HG03439 (cell line): ENCODE measurements around the gene VARS1.
A peak's percentile ranks its signal among the peaks of the same experiment; 100 is the strongest.
"Not testable (repeated sequence)": the region's sequence is repeated elsewhere in the genome, so short reads cannot be mapped to it uniquely, and the experiment has no call there.

ENCODE experiments used
- ATAC-seq: cut with Tn5 transposase; IDR thresholded peaks from one replicate; pipeline ENCODE4 v1.9.1; 2021; ENCODE audit warnings: mild to moderate bottlenecking, moderate library complexity; ENCODE audit not compliant: unreplicated experiment

Gene VARS1

DNA sequence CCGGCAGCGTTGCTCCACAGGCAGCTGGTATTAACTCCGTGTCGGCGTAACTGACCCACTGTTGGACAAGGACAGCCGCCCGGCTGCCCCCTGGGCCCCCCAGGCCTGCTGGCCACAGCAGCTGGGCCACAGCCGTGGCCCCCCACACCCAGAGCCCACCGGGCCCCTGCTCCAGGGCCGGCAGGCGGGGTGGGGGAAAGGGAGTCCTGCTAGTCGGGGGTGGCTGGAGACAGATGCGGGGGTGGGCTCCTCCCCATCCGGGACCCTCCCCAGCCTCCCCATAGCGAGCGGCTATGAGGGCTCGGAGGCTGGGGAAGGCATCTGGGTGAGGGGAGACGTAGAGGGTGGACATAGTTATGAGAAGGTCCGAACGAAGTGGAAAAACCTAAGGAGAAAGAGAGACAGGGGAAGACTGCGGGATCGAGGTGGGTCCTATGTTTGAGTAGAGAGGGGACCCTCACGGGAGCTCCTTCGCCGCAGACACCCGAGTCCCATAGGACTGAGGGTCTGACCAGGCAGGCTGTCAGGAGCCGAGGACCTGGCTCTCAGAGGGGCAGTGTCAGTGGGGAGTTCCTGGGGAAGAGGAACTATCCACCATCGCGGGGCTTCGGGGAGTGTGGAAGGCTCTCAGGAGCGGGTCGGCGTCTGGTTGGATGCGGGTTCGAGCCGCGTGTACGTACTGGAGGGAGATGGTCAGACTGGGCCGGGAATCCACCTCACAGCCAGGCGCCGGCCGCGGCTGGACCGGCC lies 511 bp downstream of the VARS1 start:
- ATAC-seq, result peak; percentile 8

GRCh38 chr6:31794294-31794865 lies 1.2 kb downstream of the VARS1 start:
- ATAC-seq, result no peak

- ATAC-seq, result not testable (repeated sequence)
Measured at GRCh38 chr6:31793927-31794245, 1.7 kb downstream of the VARS1 start.

DNA sequence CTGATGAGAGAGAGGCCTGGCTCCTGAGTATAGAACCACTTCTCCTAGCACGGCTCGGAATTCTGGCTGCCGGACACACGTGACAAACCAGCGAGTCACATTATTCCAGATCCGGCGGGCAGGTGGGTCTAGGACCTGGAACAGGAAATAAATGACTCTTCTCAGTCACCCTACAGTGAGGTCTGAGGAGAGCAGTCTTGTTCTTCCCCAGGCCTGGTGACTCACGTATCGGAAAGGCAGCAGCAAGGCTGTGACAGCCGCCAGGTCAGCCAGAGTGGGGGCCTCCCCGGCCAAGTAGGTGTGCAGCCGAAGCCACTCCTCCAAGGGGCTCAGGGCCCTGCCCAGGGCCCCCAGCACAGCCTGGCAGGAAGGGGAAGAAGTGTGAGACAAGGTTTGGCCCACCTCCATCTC lies 2.8 kb downstream of the VARS1 start:
- no peak for ATAC-seq

DNA sequence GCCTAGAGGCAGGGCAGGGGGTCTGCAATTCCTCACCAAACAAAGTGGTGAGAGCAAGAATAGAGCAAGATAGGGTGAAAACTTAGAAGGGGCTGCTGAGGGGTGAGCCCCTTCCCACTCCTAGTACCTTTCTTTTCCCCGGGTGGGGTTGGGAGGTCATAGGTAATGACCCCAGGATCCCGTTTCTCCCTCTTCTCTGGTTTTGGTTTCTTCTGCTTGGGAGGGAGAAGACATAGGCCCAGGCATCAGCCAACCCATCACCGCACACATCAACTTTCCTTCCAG lies 3.5 kb downstream of the VARS1 start:
- ATAC-seq, result no peak

DNA sequence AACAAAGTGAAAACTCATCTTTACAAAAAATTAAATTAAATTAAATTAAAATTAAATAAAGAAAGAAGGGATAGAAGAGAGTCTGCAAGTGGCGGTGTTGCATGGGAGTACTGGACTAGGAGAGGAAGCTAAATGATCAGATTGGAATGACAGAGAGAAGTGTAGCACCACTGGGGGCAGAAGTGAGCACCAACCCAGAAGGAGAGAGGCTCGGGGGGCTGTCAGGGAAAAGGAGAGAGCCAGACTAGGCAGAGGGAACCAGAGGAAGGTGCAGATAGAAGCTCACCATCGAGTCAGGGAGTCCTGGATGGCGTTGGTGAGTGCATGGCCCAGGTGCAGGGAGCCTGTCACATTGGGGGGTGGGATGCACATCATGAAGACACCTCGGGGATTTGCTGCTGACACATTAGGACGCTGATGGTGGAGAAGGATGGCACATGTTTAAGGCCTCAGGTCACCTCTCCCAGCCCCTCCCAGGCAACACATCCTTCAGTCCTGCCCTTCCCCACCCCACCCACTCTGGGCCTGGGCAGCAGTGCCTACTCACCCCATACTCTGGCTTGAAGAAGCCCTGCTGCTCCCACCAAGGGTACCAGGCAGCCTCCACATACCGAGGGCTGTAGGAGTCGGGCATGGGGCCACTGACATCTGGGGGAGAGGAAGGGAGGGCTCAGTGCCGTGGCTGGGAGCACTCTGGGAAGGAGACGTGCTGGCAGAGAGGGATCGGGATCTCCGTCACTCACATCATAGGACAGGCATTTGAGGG lies 4.0 kb downstream of the VARS1 start:
- no peak for ATAC-seq

- no peak for ATAC-seq
Measured at GRCh38 chr6:31785475-31785874, 10.1 kb downstream of the VARS1 start.

DNA sequence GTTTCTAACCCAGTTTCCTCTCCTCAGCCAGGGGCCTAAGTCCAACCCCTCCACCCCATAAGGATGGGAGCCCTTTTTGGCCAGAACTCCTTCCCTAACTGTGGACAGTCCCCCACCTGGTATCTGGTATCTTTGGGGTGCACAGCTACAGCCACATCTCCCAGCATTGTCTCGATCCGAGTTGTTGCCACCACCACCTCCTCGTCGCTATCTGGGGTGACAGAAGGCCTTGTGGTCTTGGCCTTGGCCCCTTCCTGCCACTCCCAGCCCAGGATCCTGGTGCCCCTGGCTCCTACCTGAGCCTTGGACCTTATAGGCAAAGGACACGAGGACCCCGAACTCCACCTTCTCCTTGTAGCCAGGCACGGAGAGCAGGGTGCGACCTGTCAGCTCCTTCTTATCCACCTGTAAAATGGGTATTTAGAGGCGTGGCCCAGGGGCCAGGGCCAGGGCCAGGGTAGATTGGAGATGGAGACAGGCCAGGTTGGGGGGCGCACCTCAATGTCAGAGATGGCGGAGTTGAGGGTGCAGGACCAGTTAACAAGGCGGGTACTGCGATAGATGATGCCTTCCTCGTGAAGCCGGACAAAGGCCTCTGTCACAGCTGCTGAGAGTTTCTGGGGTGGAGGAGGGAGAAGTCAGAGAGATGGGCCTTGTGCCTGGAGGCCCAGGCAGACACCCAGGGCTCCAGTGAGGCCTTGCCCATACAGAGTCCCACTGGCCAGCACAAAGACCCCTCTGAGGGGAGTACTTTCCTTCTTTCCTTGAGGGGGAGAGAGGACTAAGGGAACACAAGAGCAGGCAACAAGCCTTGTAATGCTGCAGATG lies 11.2 kb downstream of the VARS1 start:
- ATAC-seq, result no peak

GRCh38 chr6:31782126-31782855 lies 13.3 kb downstream of the VARS1 start:
- no peak for ATAC-seq

DNA sequence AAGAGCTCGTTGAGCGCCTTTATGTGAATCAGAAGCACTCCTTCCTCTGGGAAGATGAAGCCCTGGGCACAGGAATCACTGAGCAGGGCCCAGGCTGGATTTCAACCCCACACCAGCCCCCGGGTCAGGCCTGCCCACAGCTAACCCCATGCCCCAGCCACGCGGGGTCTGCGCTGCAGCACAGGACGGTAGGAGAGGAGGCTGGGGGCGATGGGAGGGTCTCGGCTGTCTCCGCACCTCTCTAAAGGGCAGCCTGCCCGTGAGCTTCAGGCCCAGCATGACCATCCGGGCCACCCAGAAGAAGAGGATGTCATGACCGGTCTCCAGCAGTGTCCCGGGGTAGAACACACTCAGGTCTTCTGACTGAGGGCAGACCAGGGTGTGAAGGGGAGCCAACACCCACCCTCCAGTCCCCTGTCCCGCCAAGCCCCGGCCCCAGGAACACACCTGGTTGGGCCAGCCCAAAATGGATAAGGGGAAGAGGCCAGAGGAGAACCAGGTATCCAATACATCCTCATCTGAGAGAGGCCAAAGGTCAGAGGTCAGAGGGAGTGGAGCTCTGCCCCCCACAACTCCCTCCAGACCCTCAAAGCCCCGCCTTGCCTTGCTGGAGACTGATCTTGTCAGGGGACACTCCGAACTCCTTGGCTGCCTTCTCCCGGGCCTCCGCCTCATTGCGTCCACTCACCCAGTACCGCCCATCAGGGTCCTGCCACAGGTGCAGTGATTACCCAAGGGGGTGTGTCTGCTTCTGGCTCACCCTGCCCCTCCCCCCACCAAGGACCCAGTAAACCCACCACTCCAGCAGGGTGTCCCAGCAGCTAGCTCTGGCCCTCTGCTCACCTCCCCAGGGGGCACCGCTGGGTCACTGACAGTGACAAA lies 14.1 kb downstream of the VARS1 start:
- ATAC-seq, result no peak

DNA sequence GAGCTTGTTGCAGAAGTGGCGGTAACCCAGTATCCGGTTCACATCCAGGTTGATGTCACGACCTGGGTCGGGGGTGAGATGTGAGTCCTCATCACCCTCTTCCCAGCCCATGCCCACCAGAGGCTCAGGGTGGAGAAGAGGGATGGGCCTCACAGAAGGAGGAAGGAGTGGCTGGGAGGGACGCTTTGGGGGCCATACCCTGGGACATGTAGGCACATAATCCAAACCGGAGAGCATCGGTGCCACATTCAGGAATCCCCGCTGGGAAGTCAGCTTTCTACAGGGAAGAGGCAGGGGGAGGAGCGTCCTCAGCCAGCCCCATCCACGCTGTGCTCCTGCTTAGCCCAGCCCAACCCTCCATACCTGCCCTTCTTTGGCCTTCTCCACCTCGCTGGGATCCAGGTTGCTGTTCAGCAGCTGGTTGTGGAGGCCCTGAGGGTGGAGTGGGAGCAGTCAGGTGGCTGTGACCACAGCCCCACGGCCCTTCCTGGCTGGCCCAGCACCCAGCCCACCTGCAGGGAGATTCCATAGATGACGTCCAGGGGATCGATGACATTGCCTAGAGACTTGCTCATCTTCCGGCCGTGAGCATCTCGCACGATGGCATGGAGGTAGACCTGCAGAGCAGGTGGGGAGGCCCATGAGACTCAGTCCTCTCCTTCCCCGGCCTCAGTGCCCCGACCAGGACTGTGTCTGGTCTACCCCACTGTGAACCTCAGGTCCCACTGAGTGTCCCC lies 14.9 kb downstream of the VARS1 start:
- ATAC-seq, result no peak

DNA sequence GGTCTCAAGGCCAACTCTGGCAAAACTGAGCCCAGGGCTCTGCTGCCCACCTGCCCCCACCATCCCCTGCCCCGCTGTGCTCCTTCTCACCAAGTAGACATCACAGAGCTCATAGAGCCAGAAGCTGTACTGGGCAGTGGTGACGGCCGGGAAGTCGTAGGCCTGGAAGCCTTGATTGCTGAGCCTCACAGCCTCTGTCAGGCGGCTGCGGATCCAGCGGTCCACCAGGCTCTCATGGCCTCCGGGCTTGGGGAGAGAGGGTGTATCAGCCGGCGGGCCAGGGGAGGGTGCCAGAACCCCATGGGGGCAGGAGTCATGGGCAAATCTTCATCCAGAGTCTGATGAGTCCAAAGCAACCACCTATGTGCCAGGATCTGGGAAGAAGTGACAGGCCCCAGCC lies 15.6 kb downstream of the VARS1 start:
- ATAC-seq, result no peak

- no peak for ATAC-seq
Measured at GRCh38 chr6:31778999-31779885, 16.3 kb downstream of the VARS1 start.

- ATAC-seq, result no peak
Measured at GRCh38 chr6:31778193-31778592, 17.4 kb downstream of the VARS1 start.

- ATAC-seq, result no peak
Measured at GRCh38 chr6:31777667-31778050, 17.9 kb downstream of the VARS1 start.

- ATAC-seq, result peak; percentile 73
Measured at GRCh38 chr6:31776989-31777666, 18.4 kb downstream of the VARS1 start, which contains the start of gene VWA7. VWA7 (minus strand) TSS chr6:31777328; CDS start chr6:31776779, 549 bp downstream.

GRCh38 chr6:31776485-31776988 lies 19.0 kb downstream of the VARS1 start:
- ATAC-seq, result no peak
